Activated naive CD4-positive, alpha-beta T cell treated with anti-CD3 and anti-CD28 coated beads for 36 hours (primary cell): Measurements from ENCODE around the gene ZBTB46. TPM values are rescaled to one million over a fixed set of nuclear protein-coding genes. Genes with fewer than 3 reads are reported as not detected.

Experiments
- CTCF ChIA-PET: fragments of 350-600 bp; sonication (Branson Sonifier 250); formaldehyde crosslinking; loops from one replicate; lab custom pipeline; 2021; ENCODE audit warnings: antibody characterized with exemption; lab: Charles Lee
- DNase-seq: peaks from one replicate; pipeline ENCODE4 v3.0.0-alpha.2; 2020
- H3K27ac Mint-ChIP-seq: one replicate; pipeline ENCODE4 v1.8.0; 2021; ENCODE audit warnings: mild to moderate bottlenecking, mixed read lengths
- H3K27me3 Mint-ChIP-seq: one replicate; pipeline ENCODE4 v1.8.0; 2021; ENCODE audit warnings: low read depth, mixed read lengths
- H3K36me3 Mint-ChIP-seq: one replicate; pipeline ENCODE4 v1.8.0; 2021; ENCODE audit warnings: low read depth, mixed read lengths
- H3K4me1 Mint-ChIP-seq: one replicate; pipeline ENCODE4 v1.8.0; 2021; ENCODE audit warnings: low read depth, mixed read lengths
- H3K4me3 Mint-ChIP-seq: one replicate; pipeline ENCODE4 v1.8.0; 2021; ENCODE audit warnings: mild to moderate bottlenecking, moderate library complexity, mixed read lengths
- H3K9me3 Mint-ChIP-seq: one replicate; pipeline ENCODE4 v1.8.0; 2021; ENCODE audit warnings: mixed read lengths
- intact Hi-C: fragments of 100-400 bp; cut with micrococcal nuclease; formaldehyde crosslinking; loops from one replicate; pipeline ENCODE4 v1.15.1; 2023
- total RNA-seq, 2 experiments: library from RNA; stranded (reverse); gene quantifications; one replicate each; pipeline ENCODE4 v1.2.3, GENCODE V29; 2021

Gene ZBTB46
- total RNA-seq, 2 experiments from 2014 or later: 0.17 to 0.20 TPM

DNA sequence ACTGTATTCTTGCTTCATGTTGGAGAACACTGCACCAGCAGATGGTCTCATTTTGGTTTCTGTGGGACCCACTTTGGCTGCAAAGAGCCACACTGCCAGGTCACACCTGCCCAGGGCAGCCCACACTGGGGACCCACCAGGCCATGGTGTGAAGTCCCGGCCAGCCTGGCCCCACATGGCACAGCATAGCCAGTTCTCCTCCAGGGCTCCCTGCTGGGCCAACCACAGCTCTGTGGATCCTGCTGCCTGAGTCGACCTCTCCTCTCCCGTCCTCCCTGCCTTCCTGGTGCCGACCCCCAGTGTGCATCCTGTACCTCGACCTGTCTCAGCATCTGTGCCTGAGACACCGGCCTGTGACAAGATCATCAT, 126.3 kb downstream of the ZBTB46 start:
- Mint-ChIP-seq H3K36me3 (peaks cover 15% of the 10 kb centered on the region), H3K4me3 (no peak overlapping the region), H3K4me1 (peaks cover 36% of the 10 kb centered on the region), H3K27me3 (no peaks in the 10 kb centered on the region), H3K9me3 (no peaks in the 10 kb centered on the region), H3K27ac (no peak overlapping the region)
- intact Hi-C loops: no loop called here
- CTCF ChIA-PET: interaction anchor here (2.0 kb wide), 1 partner anchor 81 kb away, joined by 6 read pairs; no protein-coding TSS in a partner anchor
- no peak for DNase-seq

DNA sequence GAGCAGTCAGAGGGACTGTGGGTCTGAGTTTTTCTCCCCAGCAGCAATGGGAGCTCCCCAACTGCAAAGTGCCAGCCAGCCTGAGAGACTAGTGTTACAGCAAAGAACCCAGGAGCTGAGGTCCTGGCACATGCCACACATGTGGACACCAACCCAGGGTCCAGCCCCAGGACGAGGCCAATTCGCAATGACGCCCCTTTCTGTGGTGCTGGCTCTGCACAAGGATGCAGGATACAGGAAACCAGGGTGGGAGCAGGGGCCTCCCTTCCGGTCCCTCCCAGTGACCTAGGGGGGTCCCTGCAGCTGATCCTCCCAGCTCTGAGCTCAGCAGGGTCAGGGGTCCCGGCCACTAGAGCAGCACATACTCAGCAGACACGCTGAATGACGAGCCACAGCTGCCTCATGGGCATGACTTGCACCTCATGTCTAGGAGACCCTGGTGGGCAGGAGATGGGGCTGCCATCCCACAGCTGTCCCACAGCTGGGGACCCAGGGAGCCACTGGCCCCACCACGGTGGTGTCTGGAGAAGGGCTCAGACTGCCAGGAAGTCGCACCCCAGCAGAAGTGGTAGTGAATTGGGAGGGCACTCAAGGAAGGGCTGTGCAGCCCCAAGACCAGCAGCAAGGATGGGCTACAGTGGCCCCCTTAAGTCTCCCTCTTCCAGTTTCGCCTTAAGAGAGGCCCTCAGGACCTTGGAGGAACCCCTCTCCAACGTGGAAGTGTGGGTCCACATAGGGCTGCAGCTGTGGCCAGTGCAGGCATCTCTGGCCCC, 126.9 kb downstream of the ZBTB46 start:
- no peak overlapping the region for H3K4me3 Mint-ChIP-seq
- DNase-seq: no peak
- H3K27ac Mint-ChIP-seq: no peak overlapping the region
- H3K36me3 Mint-ChIP-seq: peaks cover 12% of the 10 kb centered on the region
- no peaks in the 10 kb centered on the region for H3K9me3 Mint-ChIP-seq
- intact Hi-C loops: no loop called here
- no peaks in the 10 kb centered on the region for H3K27me3 Mint-ChIP-seq
- CTCF ChIA-PET: interaction anchor here (0.7 to 2.0 kb wide), 2 partner anchors 82 to 415 kb away, joined by 3 to 6 read pairs; no protein-coding TSS in a partner anchor
- peaks cover 35% of the 10 kb centered on the region for H3K4me1 Mint-ChIP-seq

DNA sequence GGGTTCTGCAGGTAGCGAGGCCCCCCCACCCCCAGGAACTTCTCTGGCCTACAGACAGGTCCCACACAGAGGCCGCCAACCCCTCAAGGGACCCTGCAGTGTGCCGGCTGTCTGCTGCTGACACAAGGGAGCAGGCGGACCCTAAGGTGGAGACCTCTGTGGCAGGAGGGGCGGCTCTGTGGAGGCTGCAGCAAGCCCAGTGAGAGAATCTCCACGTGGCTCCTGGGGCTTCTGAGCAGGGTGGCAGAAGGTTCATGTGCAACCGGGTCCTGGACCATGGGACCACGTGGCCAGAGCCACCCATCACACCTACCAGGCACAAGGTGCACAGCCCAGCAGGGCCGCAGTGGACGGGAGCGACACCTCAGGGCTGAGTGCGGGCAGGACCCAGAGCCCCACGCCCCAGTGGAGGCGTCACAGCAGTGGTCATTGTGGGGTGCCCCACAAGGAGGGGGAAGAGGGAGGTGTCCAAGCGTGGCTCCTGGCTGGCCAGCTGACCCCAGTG, 127.5 kb downstream of the ZBTB46 start:
- Mint-ChIP-seq H3K4me3 (no peak overlapping the region), H3K9me3 (no peaks in the 10 kb centered on the region), H3K36me3 (peaks cover 11% of the 10 kb centered on the region), H3K4me1 (peaks cover 35% of the 10 kb centered on the region), H3K27ac (no peak overlapping the region), H3K27me3 (no peaks in the 10 kb centered on the region)
- CTCF ChIA-PET: interaction anchor here (0.7 to 2.0 kb wide), 2 partner anchors 82 to 416 kb away, joined by 3 to 6 read pairs; no protein-coding TSS in a partner anchor
- intact Hi-C loops: no loop called here
- no peak for DNase-seq

DNA sequence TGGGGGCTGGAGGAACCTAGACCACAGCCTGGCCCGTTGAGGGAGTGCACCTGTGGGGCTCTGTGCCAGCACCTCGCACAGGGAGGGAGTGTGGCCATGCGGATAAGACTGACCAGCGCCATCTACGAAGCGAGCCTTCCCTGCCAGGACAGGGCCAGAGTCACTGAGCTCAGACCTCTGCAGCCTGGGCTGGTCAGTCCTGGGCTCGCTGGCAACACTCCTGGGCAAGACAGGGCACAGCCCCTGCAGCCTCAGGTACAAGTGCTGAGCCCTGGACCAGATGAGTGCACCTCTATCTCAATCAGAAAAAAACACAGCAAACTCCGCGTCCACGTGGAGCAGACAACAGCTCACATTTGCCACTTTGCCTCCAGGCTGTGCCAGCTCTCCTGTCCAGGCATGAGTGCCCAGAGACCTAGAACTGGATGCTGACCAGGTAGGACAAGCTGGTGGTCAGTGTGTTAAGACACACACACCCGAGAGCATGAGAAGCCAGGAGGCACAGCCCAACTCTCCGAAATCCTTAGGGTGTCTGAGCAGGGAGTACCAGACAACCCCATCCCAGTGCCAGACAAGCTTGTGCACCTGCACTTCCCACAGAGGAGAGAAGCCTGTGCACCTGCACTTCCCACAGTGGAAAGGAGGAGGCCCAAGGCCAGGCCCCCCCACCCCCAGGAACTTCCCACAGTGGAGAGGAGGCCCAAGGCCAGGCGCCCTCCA, 128.2 kb downstream of the ZBTB46 start:
- intact Hi-C loops: no loop called here
- peaks cover 38% of the 10 kb centered on the region for H3K4me1 Mint-ChIP-seq
- H3K27ac Mint-ChIP-seq: peak overlapping the region; percentile 71
- H3K4me3 Mint-ChIP-seq: no peak overlapping the region
- DNase-seq: no peak
- H3K36me3 Mint-ChIP-seq: peaks cover 11% of the 10 kb centered on the region
- no peaks in the 10 kb centered on the region for H3K9me3 Mint-ChIP-seq
- CTCF ChIA-PET: no interaction called here
- H3K27me3 Mint-ChIP-seq: no peaks in the 10 kb centered on the region

DNA sequence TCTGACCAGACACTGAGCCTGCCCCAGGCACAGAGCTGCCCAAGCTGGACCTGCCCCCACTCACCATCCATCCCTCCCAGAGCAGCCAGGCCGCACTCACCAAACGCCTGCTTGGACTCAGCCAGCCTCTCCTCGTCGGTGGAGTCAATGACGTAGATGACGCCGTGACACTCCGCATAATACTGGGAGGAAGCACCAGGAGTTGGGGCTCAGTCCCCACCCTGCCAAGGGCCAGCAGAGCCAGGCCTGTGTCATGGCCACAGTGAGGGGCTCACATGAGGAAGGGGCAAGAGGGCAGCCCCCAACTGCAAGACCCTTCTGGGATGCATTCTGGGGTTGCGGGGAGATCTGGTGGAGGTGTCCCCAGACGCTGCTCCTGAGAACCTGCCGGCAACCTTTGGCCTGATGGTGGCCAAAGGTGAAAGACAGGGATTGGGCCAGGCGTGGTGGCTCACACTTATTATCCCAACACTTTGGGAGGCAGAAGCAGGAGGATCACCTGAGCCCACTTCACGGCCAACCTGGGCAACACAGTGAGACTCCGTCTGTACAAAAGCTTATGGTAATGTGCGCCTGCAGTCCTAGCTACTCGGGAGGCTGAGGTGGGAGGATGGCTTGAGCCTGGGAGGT, 128.9 kb downstream of the ZBTB46 start:
- Mint-ChIP-seq H3K4me3 (no peak overlapping the region), H3K36me3 (peaks cover 11% of the 10 kb centered on the region), H3K4me1 (peaks cover 44% of the 10 kb centered on the region), H3K9me3 (no peaks in the 10 kb centered on the region), H3K27ac (peak overlapping the region; percentile 71), H3K27me3 (no peaks in the 10 kb centered on the region)
- no peak for DNase-seq
- CTCF ChIA-PET: no interaction called here
- intact Hi-C loops: no loop called here

DNA sequence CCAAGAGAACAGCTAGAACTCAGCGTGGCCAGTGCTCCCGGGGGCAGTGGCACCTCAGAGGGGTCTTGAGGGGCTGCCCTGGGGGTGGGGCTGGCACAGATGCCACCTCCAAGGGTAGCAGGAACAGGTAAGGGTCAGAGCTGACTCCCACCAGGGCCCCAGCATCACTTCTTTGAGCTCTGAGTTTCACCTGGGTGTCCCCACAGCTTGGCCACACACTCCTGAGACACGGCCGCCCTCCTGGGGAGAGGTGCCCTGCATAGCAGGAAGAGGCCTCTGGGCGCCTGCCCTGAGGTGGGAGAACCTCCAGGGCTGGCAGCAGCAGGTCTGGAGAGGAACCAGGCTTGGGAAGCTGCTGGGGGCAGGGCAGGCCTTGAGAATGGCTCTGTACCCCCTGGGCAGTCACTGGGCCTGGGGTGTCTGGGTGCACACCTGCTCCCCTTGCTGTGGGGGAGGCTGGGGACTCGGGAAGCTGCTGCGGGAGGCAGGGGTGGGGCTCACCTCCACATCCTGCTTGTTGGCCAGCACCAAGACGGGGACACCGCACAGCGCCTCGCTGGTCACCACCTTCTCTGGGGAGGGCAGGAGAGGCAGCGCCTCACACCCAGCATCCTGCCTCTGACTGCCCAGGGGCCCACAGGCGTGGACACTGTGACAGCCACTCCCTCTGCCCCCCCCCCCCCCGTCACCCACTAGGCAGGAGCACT, 129.6 kb downstream of the ZBTB46 start:
- intact Hi-C loops: no loop called here
- CTCF ChIA-PET: no interaction called here
- Mint-ChIP-seq H3K27me3 (no peaks in the 10 kb centered on the region), H3K27ac (no peak overlapping the region), H3K36me3 (peaks cover 6% of the 10 kb centered on the region), H3K4me1 (peaks cover 44% of the 10 kb centered on the region), H3K4me3 (no peak overlapping the region), H3K9me3 (no peaks in the 10 kb centered on the region)
- DNase-seq: no peak

DNA sequence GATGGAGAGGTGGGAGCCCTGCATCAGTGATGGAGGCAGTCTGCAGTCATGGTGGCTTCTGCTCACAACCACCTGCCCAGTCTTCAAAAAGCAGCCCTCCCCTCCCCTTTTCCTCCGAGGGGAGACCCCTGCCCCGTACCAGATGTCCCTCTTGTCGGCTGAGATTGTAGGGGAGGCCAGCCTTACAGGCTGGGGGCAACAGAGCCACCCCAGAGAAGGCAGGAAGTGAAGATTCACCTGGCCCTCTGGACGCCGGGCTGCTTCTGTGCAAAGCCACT, 130.1 kb downstream of the ZBTB46 start:
- Mint-ChIP-seq H3K9me3 (no peaks in the 10 kb centered on the region), H3K4me3 (no peak overlapping the region), H3K27me3 (no peaks in the 10 kb centered on the region), H3K27ac (no peak overlapping the region), H3K36me3 (peaks cover 4% of the 10 kb centered on the region), H3K4me1 (peaks cover 46% of the 10 kb centered on the region)
- no peak for DNase-seq
- intact Hi-C loops: no loop called here
- CTCF ChIA-PET: no interaction called here

DNA sequence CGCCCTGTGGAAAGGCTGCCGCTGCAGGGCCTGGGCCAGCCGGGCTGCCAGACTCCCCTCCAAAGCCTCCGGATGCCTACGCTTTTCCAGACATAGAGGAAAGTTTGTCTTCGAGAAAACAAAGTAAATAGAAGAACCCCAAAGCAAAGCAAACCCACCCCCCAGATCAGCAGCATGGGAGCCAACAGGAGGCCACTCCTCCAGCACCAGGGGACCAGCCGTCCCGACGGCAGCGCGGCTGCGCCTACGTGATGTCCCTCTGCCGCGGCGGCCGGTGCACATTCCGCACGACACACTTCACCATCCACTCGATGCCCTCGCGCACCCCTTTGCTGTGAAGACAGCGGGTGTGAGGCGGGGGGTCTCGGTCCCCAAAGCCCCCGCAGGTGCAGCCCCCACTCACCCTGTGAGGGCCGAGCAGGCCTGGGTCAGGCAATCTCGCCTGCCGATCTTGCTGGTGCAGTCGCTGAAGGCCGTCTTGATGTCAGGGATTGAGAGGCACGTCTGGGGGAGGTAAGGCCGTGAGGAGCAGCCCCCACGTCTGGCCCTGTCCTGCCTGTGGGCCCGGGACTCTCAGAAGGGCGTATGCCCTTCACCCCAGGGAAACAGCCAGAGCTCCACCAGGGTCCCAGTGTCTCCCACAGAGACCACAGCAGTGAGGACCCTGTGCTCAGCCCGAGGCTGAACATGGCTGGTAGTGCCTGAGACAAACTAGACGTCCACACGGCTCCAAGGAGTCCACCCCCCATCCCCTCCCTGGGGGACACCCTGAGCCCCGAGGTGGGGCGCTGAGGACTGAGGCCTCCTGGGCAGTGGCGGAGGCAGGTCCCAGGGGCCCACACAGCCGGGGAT, 130.6 kb downstream of the ZBTB46 start:
- Mint-ChIP-seq H3K4me1 (peaks cover 44% of the 10 kb centered on the region), H3K27ac (peak overlapping the region; percentile 53), H3K9me3 (no peaks in the 10 kb centered on the region), H3K27me3 (no peaks in the 10 kb centered on the region), H3K4me3 (no peak overlapping the region), H3K36me3 (peaks cover 2% of the 10 kb centered on the region)
- intact Hi-C loops: no loop called here
- CTCF ChIA-PET: no interaction called here
- no peak for DNase-seq

DNA sequence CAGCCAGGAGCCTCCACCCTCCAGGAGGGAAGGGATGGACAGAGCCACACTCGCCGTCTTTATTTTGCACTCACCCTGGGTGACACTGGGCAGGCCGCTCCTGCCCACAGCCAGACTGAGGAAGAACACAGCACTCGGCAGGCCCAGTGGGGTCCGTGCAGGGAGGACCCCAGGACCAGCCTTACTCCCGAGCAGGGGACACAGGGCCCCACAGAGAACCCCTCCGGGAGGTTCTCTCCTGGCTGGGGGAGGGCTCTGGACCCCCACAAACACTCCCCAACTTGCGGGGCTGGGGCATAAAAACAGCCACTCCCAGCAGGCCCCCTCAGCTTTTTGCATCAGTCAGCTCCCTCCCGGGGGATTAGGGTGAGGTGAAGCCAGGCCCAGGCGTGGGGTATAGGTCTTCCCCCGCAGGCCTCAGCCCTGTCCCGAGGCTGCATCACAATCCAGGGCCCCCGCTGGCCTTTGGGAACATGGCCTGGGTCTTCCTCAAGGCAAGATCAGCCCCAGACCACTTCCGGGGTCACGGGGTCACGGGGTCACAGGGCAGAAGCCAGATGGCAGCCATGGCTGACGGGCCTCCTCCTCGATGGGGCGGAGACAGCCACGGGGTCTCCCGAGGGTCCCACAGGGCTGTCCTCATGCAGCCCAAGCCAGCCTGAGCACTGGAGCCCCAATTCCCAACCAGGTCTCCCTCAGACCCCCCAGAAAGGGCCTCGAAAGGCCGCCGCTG, 131.4 kb downstream of the ZBTB46 start:
- H3K27ac Mint-ChIP-seq: peak overlapping the region; percentile 91
- intact Hi-C loops: no loop called here
- peaks cover 41% of the 10 kb centered on the region for H3K4me1 Mint-ChIP-seq
- H3K4me3 Mint-ChIP-seq: no peak overlapping the region
- no peaks in the 10 kb centered on the region for H3K9me3 Mint-ChIP-seq
- DNase-seq: no peak
- CTCF ChIA-PET: no interaction called here
- no peaks in the 10 kb centered on the region for H3K36me3 Mint-ChIP-seq
- no peaks in the 10 kb centered on the region for H3K27me3 Mint-ChIP-seq

DNA sequence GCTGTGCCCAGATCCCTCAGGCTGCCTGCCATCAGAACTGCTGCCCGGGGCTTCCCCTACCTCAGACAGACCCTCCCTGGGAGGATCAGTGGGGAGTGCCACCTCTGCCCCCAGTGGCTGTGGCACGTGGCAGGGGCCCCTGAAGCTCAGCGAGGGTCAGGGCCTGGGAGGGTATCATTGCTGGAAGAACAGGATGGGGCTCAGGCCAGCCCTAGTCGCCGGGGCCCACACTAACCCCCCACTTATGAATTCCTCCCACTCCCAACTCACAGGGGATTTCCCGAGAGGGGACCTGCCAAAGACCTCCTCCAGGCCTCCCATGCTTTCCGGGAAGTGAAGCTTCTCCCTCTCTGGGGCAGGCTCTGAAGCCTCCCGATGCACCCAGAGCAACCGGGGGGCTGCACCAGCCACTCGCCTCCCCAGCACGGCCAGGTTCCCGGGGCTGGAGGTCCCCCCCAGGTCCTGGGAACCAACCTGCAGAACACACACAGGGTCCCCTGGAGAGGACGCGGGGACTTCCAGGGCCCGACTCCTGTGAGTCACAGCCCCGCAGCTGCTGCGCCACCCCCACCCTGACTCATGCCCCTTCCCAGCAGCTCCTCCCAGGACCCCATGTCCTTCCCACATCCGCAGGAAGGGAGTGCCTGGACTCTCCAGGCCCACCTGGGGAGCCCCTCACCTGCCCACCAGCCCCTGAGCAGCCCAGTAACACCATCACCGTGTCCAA, 132.2 kb downstream of the ZBTB46 start:
- no peaks in the 10 kb centered on the region for H3K27me3 Mint-ChIP-seq
- peaks cover 41% of the 10 kb centered on the region for H3K4me1 Mint-ChIP-seq
- H3K9me3 Mint-ChIP-seq: no peaks in the 10 kb centered on the region
- DNase-seq: peak; percentile 84
- CTCF ChIA-PET: no interaction called here
- H3K27ac Mint-ChIP-seq: peak overlapping the region; percentile 91
- H3K36me3 Mint-ChIP-seq: peaks cover under 1% of the 10 kb centered on the region
- intact Hi-C loops: no loop called here
- H3K4me3 Mint-ChIP-seq: no peak overlapping the region
